ENCODE results near the gene REV1.

Gene REV1

GRCh38 chr2:99489761-99490622 lies at the start of gene REV1:
Gene REV1, minus strand, starts transcription at chr2:99490017. Its CDS starts 25,042 bp downstream, at chr2:99464975.
- peak; percentile 97 for DNase-seq (ENCODE audit: extremely low read depth, insufficient read length)
- Histone ChIP-seq H3K36me3 (ENCODE audit: control insufficient read depth, insufficient read depth, low read length) (no peaks in the 10 kb centered on the region), H3K4me3 (replicated peaks; ENCODE audit: low read depth, low read length) (peak within 1 kb of the TSS; percentile 80), H3K27me3 (replicated peaks; ENCODE audit: control insufficient read depth, insufficient read depth, low read length) (no peaks in the 10 kb centered on the region)
- peak; percentile 60 for TF ChIP-seq CTCF (IDR thresholded peaks at IDR 0.05; ENCODE audit: insufficient read depth, low read length, poor library complexity, severe bottlenecking)

GRCh38 chr2:99537910-99538485 lies 48.2 kb upstream of the REV1 start:
- no peak overlapping the region for H3K4me3 ChIP-seq (replicated peaks; ENCODE audit: low read depth, low read length)
- no peaks in the 10 kb centered on the region for H3K36me3 ChIP-seq (ENCODE audit: control insufficient read depth, insufficient read depth, low read length)
- H3K27me3 ChIP-seq (replicated peaks; ENCODE audit: control insufficient read depth, insufficient read depth, low read length) = no peaks in the 10 kb centered on the region; the same call in 1 of the 2 replicates
- TF ChIP-seq CTCF (IDR thresholded peaks at IDR 0.05; ENCODE audit: insufficient read depth, low read length, poor library complexity, severe bottlenecking) = no peak
- DNase-seq (ENCODE audit: extremely low read depth, insufficient read length) = no peak

- no peak for TF ChIP-seq CTCF (IDR thresholded peaks at IDR 0.05; ENCODE audit: insufficient read depth, low read length, poor library complexity, severe bottlenecking)
- DNase-seq (ENCODE audit: extremely low read depth, insufficient read length) = no peak
- no peaks in the 10 kb centered on the region for H3K27me3 ChIP-seq (replicated peaks; ENCODE audit: control insufficient read depth, insufficient read depth, low read length)
- H3K4me3 ChIP-seq (replicated peaks; ENCODE audit: low read depth, low read length) = no peak overlapping the region
- no peaks in the 10 kb centered on the region for H3K36me3 ChIP-seq (ENCODE audit: control insufficient read depth, insufficient read depth, low read length)
These were observed 34.2 kb upstream of the REV1 start for GRCh38 chr2:99524056-99524455.

- Histone ChIP-seq H3K4me3 (replicated peaks; ENCODE audit: low read depth, low read length) (no peak overlapping the region), H3K27me3 (replicated peaks; ENCODE audit: control insufficient read depth, insufficient read depth, low read length) (no peaks in the 10 kb centered on the region; the same call in 1 of the 2 replicates), H3K36me3 (ENCODE audit: control insufficient read depth, insufficient read depth, low read length) (no peaks in the 10 kb centered on the region)
- no peak for DNase-seq (ENCODE audit: extremely low read depth, insufficient read length)
- no peak for TF ChIP-seq CTCF (IDR thresholded peaks at IDR 0.05; ENCODE audit: insufficient read depth, low read length, poor library complexity, severe bottlenecking)
These were observed 32.3 kb upstream of the REV1 start for GRCh38 chr2:99522157-99522556.

- no peaks in the 10 kb centered on the region for H3K36me3 ChIP-seq (ENCODE audit: control insufficient read depth, insufficient read depth, low read length)
- H3K27me3 ChIP-seq (replicated peaks; ENCODE audit: control insufficient read depth, insufficient read depth, low read length) = no peaks in the 10 kb centered on the region; the same call in 1 of the 2 replicates
- DNase-seq (ENCODE audit: extremely low read depth, insufficient read length) = no peak
- H3K4me3 ChIP-seq (replicated peaks; ENCODE audit: low read depth, low read length) = no peak overlapping the region
- no peak for TF ChIP-seq CTCF (IDR thresholded peaks at IDR 0.05; ENCODE audit: insufficient read depth, low read length, poor library complexity, severe bottlenecking)
These were observed 31.0 kb upstream of the REV1 start for GRCh38 chr2:99520813-99521212.

All from GM06990 (cell line).